Lower leg skin (tissue), 3 donors: ENCODE measurements around the gene PRPF40A.

Experiments used
- CTCF ChIP-seq, 3 donors: fragments of 450-650 bp; IDR thresholded peaks; one replicate each; pipeline ENCODE4 v1.5.1; 2016; ENCODE audit warnings: antibody characterized with exemption in 3 of 3, mild to moderate bottlenecking in 3 of 3, moderate library complexity in 2 of 3
- POLR2A ChIP-seq, 2 donors: fragments of 450-650 bp; IDR thresholded peaks; one replicate each; pipeline ENCODE4 v1.6.1; 2016 to 2017; ENCODE audit warnings: antibody characterized with exemption in 2 of 2, mild to moderate bottlenecking in 1 of 2, moderate library complexity in 1 of 2

GRCh38 chr2:152718909-152719645 lies 1.8 kb upstream of the PRPF40A start:
- no peak for TF ChIP-seq CTCF (IDR thresholded peaks at IDR 0.05)
- no peak for TF ChIP-seq POLR2A (IDR thresholded peaks at IDR 0.05)
